Muscle of arm (tissue), 12 donors: ENCODE results near the gene F3. TPM values are rescaled to one million over a fixed set of nuclear protein-coding genes. Genes with fewer than 3 reads are reported as not detected.

Experiments used
- DNase-seq: peaks from one replicate; pipeline ENCODE4 v3.0.0-alpha.2; 2013
- polyA plus RNA-seq, 12 donors: library from polyadenylated mRNA; unstranded; fragments of 120-200 nt; gene quantifications; one replicate each; pipeline ENCODE4 v1.2.1, GENCODE V29; 2013; ENCODE audit not compliant: insufficient read length in 12 of 12

Gene F3
- polyA plus RNA-seq, 12 donors: 1.8 to 31.9 (median 3.2) TPM; not detected in 1

- no peak for DNase-seq
These were observed 12.4 kb upstream of the F3 start for GRCh38 chr1:94553931-94554330.

- no peak for DNase-seq
These were observed 11.8 kb upstream of the F3 start for GRCh38 chr1:94553323-94553730.

- no peak for DNase-seq
These were observed 10.6 kb upstream of the F3 start for GRCh38 chr1:94552071-94552586.

- no peak for DNase-seq
These were observed 9.9 kb upstream of the F3 start for GRCh38 chr1:94551449-94551848.

- DNase-seq: no peak
These were observed 9.3 kb upstream of the F3 start for GRCh38 chr1:94550800-94551241.

- DNase-seq: no peak
These were observed 8.8 kb upstream of the F3 start for GRCh38 chr1:94550396-94550795.

GRCh38 chr1:94549706-94550105 is 8.1 kb upstream of the F3 start:
- DNase-seq: no peak

GRCh38 chr1:94544706-94545490 is 3.3 kb upstream of the F3 start:
- DNase-seq: peak; percentile 25

GRCh38 chr1:94543893-94544635 is 2.5 kb upstream of the F3 start:
- no peak for DNase-seq

GRCh38 chr1:94543001-94543400 is 1.4 kb upstream of the F3 start:
- no peak for DNase-seq

GRCh38 chr1:94542088-94542870 is 720 bp upstream of the F3 start:
- peak; percentile 79 for DNase-seq

- DNase-seq: no peak
These were observed 916 bp downstream of the F3 start for GRCh38 chr1:94540440-94541245.

GRCh38 chr1:94539496-94539895 is 2.1 kb downstream of the F3 start:
- no peak for DNase-seq

GRCh38 chr1:94538243-94538827 is 3.2 kb downstream of the F3 start:
- no peak for DNase-seq

- no peak for DNase-seq
These were observed 4.3 kb downstream of the F3 start for GRCh38 chr1:94537254-94537653.

- no peak for DNase-seq
These were observed 5.7 kb downstream of the F3 start for GRCh38 chr1:94535879-94536278.

- DNase-seq: no peak
These were observed 6.5 kb downstream of the F3 start for GRCh38 chr1:94535095-94535494.

- DNase-seq: no peak
These were observed 9.5 kb downstream of the F3 start for GRCh38 chr1:94532077-94532476.

- DNase-seq: no peak
These were observed 9.9 kb downstream of the F3 start for GRCh38 chr1:94531664-94532063.

- no peak for DNase-seq
These were observed 11.1 kb downstream of the F3 start for GRCh38 chr1:94530373-94530878.

- no peak for DNase-seq
These were observed 12.1 kb downstream of the F3 start for GRCh38 chr1:94529416-94529815.
